CD4-positive, alpha-beta T cell treated with Interleukin-10 for 1 hour (primary cell): ENCODE data around the gene CDC23.
"Not testable (repeated sequence)": the region's sequence is repeated elsewhere in the genome, so short reads cannot be mapped to it uniquely, and the experiment has no call there.

ENCODE experiments used
- DNase-seq: peaks from one replicate; pipeline ENCODE4 v3.0.0-alpha.2; 2020

The CDC23 gene

DNA sequence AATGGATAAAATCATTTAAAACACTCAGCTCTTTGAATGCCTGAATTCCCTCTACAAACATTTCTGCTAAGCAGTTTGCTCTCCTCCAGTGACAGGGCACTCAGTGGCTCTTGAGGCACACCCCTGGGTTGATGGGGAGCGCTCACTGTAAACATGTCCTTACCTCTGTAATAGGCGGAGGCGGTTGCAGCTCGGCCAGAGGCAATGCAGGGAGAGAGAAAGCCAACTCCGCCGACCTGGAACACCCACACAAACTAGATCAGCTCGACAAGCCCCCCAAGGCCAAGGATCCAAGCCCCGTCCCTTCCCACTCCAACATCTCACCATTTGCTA lies 329 bp downstream of the CDC23 start:
- no peak for DNase-seq

DNA sequence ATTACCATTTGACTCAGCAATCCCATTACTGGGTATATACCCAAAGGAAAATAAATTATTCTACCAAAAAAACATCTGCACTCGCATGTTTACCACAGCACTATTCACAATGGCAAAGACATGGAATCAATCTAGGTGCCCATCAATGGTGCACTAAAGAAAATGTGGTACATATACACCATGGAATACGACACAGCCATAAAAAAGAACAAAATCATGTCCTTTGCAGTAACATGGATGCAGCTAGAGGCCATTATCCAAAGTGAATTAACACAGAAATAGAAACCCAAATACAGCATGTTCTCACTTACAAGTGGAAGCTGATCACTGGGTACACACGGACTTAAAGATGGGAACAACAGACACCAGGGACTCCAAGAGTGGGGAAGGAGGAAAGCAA lies 2.1 kb downstream of the CDC23 start:
- no peak for DNase-seq

- not testable (repeated sequence) for DNase-seq
Observed at GRCh38 chr5:138193859-138194258, 19.3 kb downstream of the CDC23 start.

- DNase-seq: no peak
Observed at GRCh38 chr5:138192826-138193225, 20.3 kb downstream of the CDC23 start.

GRCh38 chr5:138188626-138189025 lies 24.5 kb downstream of the CDC23 start:
- no peak for DNase-seq

GRCh38 chr5:138186002-138186447 lies 27.1 kb downstream of the CDC23 start:
- DNase-seq: no peak

GRCh38 chr5:138182808-138183207 lies 30.3 kb downstream of the CDC23 start:
- DNase-seq: no peak

- DNase-seq: no peak
Observed at GRCh38 chr5:138180841-138181240, 32.3 kb downstream of the CDC23 start.

GRCh38 chr5:138180183-138180782 lies 32.8 kb downstream of the CDC23 start:
- peak; percentile 56 for DNase-seq

DNA sequence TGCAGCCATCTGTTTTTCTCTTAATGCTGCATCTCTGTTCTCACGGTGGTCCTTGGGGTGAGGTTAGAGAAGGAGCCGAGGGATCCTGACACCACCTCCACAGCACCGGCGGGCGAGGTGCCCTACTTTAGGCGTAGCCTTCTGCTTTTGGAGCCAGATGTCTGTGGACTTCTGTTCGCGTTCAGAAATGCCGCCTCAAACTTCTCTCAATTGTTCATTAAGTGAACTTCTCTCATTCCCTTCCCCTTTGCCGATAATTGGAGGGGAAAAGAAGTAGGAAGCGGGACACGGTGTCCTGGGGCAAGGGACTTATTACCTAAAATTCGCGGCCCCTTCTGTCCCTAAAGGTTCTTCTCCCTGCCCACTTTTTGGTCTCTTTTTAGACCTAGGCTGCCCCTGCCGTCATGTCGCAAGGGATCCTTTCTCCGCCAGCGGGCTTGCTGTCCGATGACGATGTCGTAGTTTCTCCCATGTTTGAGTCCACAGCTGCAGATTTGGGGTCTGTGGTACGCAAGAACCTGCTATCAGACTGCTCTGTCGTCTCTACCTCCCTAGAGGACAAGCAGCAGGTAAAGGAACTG lies 33.8 kb downstream of the CDC23 start:
- no peak for DNase-seq

- peak; percentile 94 for DNase-seq
Observed at GRCh38 chr5:138178516-138179276, 34.4 kb downstream of the CDC23 start, which contains the start of the genes BRD8 and KIF20A. Gene BRD8, minus strand, starts transcription at chr5:138178630. Its CDS starts 16 bp downstream, at chr5:138178614. Gene KIF20A, plus strand, starts transcription at chr5:138179112. Its CDS starts 569 bp downstream, at chr5:138179681.

DNA sequence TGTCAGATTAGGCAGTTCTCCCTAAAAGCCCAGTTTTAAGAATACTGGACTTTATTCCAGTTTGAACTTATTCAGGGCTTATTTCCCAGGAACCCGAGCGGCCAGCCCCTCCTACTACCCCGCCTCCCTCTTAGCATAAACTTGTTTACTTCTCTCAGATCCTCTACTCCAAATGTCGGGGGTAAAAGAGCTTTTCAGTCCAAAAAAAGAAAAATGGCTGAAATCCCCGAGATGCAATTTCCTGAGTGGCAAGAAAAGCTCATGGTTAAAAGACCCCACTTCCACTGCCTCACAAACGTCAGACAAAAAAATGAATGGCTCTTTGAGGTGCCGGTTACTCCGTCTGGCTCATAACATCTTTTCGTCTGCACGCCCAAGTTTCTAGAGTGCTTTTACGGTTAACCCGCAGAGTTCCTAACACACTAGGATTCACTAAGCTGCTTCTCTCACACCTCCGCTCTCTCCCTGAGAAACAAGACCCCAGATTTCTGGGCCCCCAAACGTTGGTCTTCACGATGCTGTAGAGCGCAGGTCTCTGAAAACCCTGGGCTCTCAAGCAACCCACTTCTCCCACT lies 35.1 kb downstream of the CDC23 start:
- peak; percentile 26 for DNase-seq

DNA sequence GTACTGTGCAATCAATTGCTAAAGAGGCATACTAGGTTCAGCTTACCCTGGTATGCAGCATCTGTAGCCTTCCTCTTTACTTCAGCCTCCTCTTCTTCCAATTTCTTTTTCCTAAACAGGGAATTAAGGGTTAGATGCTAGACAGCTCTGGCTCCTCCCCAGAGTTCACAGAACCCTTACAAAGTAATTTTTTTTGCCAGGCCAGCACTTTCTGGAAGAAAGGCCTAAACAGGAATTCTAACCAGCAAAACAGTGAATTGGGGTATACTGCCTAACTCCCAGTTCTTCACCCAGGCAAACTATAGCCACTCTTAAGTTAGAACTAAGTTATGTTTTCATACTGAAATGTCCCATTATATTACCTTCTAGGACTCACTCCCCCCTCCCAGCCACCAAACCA lies 42.8 kb downstream of the CDC23 start:
- no peak for DNase-seq

GRCh38 chr5:138169124-138169523 lies 44.0 kb downstream of the CDC23 start:
- DNase-seq: no peak

DNA sequence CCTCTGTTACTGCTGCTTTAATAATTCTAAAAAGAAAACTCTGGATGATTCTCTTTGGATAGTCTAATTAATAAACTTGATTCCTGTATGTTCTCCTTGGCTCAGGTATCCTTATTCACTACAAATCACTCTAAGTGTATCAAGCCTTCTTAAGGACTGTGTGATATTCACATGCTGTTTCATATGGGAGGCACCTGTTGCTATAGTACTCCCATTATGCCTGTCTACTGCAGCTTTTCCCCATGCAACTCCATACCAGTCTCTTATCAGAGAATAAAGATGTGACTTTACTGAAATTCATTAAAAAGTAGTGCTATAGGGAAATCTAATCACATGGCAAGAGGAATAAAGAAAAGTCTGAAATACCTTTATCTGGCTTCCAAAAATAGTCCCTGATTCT lies 49.4 kb downstream of the CDC23 start:
- no peak for DNase-seq

DNA sequence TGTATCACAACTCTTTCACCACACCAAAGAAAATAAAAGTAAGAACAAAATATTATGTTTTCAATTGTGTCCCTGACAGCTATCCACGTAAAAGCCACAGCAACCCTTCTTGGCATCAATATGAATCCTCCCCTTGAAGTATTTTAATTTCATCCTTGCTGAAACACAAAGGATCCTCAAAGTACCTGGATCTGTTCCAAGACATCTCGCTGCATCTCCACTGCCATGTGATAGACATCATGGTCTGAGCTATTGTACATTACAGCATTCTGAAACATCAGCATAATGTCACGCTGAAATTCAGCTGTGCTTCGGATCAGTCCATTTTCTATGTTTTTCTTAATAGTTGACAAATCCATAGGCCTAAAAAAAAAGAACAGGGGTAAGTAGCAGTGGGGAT lies 52.4 kb downstream of the CDC23 start:
- no peak for DNase-seq

DNA sequence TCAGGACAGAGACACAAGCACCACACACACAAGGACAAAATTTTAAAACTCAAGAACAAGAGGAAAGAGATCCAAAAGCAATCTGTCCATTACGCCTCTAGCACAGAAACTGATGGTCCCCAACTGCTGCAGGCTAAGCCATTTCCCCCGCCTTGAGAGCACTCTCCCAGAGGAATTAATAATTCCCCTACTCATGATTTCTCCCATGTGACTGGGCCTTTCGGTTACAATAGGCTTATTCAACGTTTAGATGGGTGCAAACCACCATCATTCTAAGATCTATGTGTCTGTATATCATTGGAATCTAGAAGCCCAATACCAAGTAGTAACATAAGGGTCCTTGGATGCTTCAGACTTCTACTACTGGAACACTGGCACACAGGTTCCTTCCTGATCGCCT lies 53.5 kb downstream of the CDC23 start:
- DNase-seq: no peak

DNA sequence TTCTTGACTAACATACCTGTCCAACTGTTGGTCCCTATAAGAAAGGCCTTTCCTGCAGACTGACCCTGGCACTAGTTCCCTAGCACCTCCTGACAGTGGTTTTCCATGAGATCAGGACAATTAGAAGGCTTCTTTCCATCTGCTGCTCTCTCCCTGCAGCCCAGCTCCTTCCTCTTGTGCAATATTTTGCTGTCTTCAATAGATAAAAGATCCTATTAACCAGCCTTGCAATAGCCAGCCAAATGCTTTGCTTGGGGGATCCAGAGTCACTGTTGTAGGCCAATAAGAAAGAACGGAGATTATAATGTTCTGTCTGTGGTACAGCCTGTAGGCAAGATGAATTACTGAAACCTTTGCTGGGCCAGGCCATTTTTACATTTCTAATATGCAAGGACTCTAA lies 55.5 kb downstream of the CDC23 start:
- DNase-seq: no peak

DNA sequence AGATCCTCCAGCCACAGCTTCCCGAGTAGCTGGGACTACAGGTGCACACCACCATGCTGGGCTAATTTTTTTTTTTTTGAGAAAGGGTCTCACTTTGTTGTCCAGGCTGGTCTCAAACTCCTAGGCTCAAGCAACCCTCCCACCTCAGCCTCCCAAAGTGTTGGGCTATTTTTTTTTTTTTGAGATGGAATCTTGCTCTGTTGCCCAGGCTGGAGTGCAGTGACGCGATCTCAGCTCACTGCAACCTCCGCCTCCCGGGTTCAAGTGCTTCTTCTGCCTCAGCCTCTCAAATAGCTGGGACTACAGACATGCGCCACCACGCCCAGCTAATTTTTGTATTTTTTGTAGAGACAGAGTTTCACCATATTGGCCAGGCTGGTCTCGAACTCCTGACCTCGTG lies 57.1 kb downstream of the CDC23 start:
- not testable (repeated sequence) for DNase-seq

- no peak for DNase-seq
Observed at GRCh38 chr5:138149530-138149929, 63.6 kb downstream of the CDC23 start.

GRCh38 chr5:138148811-138149210 lies 64.3 kb downstream of the CDC23 start:
- no peak for DNase-seq

DNA sequence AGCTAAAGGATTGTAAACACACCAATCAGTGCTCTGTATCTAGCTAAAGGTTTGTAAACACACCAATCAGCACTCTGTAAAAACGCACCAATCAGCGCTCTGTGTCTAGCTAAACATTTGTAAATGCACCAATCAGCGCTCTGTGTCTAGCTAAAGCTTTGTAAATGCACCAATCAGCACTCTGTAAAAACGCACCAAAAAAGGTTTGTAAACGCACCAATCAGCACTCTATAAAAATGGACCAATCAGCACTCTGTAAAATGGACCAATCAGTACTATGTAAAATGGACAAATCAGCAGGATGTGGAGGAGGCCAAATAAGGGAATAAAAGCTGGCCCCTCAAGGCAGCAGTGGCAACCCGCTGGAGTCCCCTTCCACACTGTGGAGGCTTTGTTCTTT lies 69.5 kb downstream of the CDC23 start:
- DNase-seq: not testable (repeated sequence)

DNA sequence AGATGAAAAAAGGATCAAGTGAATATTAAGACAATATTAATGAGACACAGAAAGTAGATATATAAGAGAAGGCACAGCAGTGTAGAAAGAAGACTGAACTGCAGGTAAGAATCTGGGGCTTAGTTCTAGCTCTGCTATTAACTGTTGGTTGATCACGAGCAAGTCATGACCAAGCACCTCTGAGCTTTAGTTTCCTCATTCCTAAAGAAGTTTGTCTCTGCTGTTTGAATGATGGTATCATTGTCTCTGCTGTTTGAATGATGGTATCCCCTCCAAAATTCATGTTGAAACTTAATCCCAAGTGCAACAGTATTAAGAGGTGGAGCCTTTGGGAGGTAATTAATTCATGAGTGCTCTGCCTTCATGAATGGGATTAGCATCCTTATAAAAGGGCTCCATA lies 71.4 kb downstream of the CDC23 start:
- no peak for DNase-seq

DNA sequence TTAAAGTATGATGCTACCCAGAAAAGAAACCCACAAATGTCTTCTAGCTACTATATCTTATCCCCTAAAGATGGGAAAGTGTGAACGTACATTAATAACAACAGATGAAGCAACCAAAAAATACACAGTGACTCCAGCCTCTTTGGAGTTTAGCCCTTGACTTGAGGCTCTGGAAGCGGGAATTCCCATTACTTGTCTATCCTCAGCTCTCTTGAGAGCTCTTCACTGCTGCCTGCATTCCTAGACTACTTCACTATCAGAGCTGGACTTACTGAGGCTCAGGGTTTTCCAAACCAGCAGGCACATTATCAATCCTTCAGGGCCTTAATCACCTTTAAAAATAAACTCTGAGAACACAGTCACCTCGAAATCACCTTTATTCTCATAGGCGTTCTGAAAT lies 72.9 kb downstream of the CDC23 start:
- no peak for DNase-seq
